Measurements from ENCODE around the gene UNKL.

UNKL gene

DNA sequence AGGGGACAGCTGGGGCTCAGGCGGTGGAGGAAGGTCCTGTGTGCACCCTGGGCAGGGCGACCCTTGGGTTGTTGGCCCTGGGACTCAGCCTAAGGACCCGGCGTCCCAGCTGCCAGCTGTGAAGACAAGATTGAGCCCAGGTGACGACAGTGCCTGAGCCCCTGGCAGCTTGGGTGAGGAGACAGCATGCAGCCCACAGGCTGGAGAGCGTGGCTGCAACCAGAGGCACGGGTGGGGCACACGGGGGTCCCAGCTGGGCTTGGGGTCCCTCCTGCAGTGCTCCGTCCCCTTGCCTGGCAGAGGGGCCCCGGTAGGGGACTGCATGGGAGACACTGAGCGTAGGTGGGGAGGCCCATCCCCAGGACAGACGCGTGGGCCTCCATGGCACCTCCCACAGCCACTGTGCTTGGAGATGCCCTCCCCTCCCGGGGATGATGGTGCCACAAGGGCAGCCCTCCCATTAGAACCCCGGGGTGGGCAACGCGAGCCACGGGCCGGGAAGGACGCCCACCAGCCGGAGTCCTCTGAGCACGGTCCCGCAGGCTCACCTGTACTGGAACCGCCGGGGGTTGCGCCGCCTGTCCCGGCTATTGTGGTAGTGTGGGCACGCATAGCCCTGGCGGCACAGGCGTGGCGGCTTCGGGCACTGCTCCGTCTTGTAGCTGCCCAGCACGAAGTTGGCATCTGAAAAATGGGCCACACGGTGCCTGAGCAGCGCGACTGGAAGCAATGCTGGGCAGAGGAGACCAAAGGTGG lies 15.5 kb downstream of the UNKL start:
- DNase-seq = no peak

- DNase-seq = no peak
Measured at GRCh38 chr16:1398351-1398750, 16.2 kb downstream of the UNKL start.

DNA sequence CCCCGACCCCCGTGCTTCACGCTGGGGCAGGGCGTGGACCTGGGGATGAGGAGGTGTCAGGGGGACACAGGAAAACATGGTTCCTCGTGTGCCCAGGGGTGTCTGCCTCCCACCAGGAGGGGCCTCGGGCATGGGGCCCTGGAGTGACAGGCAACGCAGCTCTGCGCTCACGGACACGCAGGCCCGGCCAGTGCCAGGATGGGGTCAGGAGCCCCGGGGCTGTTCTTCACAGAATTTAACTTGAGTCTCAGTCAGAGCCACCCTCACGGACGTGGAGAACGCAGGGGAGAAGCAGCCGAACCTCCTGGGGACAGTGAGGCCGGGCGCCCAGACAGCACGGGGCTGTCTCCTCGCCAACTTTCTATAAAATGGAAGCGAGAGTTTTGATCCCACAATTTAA lies 16.7 kb downstream of the UNKL start:
- DNase-seq = no peak

DNA sequence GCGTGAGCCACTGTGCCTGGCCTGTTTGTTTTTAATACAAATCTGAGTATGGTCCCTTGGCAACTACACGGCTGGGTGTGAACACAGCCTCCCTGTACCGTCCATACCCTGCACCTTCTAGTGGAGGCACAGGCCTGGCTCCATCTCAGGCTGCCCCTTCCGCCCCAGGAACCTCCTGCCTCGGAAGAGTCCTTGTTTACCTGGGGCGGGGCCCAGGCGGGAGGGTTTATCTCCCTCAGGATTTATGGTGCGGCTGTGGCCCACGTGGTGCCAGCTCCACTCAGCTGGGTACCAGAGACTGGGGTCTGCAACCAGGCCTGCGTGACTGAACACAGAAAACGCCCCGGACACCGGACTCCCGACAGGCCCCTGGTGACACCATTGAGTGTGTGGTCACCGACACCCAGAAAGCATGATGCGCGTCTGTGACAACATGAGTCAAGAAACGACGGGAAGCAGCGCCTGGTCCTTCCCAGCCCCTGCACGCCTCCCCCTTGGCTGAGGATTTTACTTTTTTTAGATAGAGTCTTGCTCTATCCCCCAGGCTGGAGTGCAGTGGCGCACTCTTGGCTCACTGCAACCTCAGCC lies 19.0 kb downstream of the UNKL start:
- DNase-seq = no peak

DNA sequence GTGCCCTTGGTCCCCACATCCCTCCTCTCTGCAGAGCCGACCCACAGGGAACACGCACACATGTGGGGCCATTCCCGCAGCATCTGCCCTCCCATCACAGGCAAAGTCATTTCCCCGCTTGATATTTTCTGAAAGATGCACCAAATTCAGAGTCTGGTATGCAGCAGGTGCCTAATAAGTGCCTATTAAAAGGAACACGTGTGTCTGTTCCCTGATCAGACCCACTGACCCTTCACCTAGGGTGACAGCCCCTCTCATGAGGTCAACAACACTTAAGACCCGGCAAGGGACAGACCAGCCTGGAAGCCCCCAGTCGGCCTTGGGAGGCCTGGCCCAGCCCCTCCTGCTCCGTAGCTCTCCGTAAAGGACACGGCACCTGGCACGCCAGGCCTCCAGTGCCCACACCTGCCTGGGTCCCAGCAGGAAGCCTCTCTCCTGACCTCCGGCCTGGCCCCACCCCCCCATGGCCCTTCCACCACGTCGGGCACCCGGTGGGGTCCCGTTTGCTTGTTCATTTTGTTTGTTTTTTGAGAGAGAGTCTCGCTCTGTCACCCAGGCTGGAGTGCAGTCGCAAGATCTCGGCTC lies 20.0 kb downstream of the UNKL start:
- no peak for DNase-seq

- no peak for DNase-seq
Measured at GRCh38 chr16:1393613-1394176, 20.8 kb downstream of the UNKL start.

GRCh38 chr16:1392826-1393225 lies 21.7 kb downstream of the UNKL start:
- no peak for DNase-seq

GRCh38 chr16:1390239-1390779 lies 24.2 kb downstream of the UNKL start:
- DNase-seq = no peak

DNA sequence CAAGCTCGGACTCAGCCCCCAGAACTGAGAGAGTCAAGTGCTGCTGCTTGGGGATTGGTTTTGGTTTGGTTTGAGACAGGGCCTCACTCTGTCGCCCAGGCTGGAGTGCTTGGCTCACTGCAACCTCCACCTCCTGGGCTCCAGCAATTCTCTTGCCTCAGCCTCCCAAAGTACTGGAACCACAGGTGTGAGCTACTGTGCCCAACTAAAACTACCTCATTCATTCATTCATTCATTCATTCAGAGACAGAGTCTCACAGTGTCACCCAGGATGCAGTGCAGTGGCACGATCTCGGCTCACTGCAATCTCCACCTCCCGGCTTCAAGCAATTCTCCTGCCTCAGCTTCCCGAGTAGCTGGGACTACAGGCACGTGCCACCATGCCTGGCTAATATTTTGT lies 24.7 kb downstream of the UNKL start:
- no peak for DNase-seq

- DNase-seq = no peak
Measured at GRCh38 chr16:1387331-1387730, 27.2 kb downstream of the UNKL start.

GRCh38 chr16:1385232-1385631 lies 29.3 kb downstream of the UNKL start:
- no peak for DNase-seq

GRCh38 chr16:1383556-1383955 lies 30.9 kb downstream of the UNKL start:
- DNase-seq = no peak

DNA sequence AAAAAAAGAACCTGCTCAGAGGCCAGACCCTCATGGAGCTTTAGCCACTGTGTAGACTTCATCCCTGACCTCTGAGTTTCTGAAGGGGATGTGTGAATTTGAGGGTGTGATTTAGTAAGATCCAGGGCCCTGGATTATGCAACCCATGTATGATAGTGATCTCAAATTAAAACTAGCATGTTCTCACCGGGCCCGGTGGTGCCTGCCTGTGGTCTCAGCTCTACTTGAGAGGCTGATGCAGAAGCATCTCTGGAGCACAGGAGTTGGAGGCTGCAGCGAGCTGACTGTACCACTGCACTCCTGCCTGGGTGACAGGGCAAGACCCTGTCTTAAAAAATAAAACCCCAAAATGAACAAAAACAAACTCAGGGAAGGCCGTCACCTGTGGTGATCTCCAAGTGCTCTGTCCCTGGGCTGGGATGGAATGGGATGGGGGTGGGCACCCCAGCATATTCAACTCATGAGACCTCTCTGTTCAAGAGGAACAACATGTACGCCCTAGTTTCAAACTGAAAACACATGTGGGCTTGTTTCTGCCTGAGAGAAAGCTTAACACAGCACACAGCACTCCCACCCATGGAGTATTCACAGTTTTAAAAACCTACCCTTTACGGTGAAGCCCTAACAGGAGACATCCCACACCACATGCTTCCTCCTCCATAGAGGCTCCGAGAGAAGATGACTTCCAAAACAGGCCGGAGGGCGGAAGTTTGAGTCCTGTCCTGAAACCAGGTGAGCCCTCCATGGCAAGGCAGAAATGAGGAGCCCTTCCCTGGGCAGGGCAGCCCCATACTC lies 32.7 kb downstream of the UNKL start:
- no peak for DNase-seq

- DNase-seq = no peak
Measured at GRCh38 chr16:1380195-1380594, 34.3 kb downstream of the UNKL start.

DNA sequence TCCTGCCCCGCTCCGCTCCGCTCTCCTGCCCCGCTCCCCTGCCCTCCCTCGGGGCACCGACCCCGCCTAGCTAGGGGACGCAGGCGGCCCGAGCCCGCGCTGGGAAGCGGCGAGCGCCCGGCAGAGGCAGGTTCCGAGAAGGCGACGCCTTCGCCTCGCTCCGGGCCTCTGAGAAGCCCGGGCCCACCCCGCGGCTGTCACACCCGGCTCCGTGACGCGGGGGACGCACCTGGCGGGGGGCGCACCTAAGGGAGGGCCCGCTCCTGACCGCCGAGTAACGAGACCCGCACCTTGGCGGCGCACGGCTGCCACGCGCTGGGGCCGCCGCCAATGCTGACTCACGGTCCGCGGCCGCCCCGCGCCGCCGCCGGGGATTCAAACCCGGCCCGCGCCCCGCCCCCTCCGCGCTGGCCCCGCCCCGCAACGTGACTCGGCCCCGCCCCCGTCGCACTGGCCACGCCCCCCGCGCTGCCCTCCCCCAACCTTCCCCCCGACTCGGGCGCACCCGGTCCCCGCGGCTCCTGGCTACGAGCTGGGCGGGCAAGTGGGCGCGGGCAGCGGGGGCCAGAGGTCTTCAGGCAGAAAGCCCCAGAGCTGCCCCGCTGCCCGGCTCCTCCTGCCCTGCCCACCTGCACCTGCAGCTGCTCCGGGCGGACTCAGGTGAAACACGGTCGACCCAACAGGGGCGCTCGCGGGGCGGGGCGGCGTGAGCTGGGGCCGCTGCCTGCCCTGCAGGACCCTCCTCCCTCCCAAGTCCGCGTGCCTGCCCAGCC lies 35.0 kb downstream of the UNKL start:
- no peak for DNase-seq

- DNase-seq = no peak
Measured at GRCh38 chr16:1378804-1379303, 35.6 kb downstream of the UNKL start.

- DNase-seq = no peak
Measured at GRCh38 chr16:1378087-1378803, 36.3 kb downstream of the UNKL start.

DNA sequence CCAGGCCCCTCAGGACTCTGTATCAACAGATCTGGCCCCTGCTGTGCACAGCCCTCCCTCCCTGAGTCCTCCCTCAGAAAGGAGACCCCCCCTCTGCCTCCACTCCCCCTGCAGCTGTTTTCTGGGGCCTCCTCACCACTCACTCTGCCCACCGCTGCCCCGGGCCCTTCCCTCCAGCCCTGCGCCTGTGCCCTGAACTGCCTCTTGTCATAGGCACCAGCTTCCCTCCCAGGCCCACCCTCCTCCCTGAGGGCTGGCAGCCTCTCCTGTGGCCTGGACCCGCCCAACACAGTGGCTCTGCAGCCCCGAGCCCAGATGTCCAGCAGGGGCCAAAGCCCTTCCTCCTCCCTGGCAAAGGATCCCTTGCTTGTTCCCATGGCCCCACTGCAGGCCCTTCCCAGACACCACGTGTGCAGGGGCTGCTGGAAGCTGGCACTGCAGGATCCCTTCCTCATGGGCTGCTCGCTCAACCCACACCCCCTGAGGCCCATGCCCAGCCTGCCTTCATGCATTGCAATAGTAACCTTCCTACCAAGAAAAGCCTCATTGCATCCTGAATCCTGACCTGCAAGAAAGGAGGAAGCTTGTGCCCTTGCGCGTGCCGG lies 37.0 kb downstream of the UNKL start:
- no peak for DNase-seq

- no peak for DNase-seq
Measured at GRCh38 chr16:1375741-1376410, 38.6 kb downstream of the UNKL start.

DNA sequence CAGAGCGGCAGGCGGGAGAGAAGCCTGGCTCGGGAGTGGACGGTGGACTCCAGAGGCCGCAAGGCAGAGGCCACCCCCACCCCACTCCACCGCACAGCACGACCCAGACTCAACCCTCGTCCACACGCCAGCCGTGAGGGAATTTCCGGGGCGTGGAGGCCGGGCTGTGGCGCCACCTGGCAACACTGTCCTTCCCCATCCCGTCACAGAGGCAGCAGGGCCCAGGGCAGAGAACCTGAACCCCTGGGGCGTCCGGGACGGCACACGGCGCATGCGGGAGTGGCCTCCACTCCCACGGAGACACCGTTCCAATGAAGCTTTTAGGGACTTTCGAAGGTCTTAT lies 39.2 kb downstream of the UNKL start:
- no peak for DNase-seq
